Measurements from ENCODE around the gene TSPAN9.

GRCh38 chr12:3215410-3215975 is 138.3 kb downstream of the TSPAN9 start:
- TF ChIP-seq CTCF (IDR thresholded peaks at IDR 0.05) (no peak), POLR2A (IDR thresholded peaks at IDR 0.05) (no peak), EP300 (IDR thresholded peaks at IDR 0.05) (no peak)

Data from tibial nerve (tissue), 4 donors.